ENCODE measurements around the gene CELSR1.

Gene CELSR1

GRCh38 chr22:46464296-46464695, 73.1 kb downstream of the CELSR1 start:
- Histone ChIP-seq H3K4me1 (ENCODE audit: insufficient read depth, low read length) (no peaks in the 10 kb centered on the region), H2AFZ (ENCODE audit: low read depth, low read length) (no peak overlapping the region), H3K9me3 (ENCODE audit: low read length) (peaks cover 7% of the 10 kb centered on the region), H3K27me3 (ENCODE audit: insufficient read depth, low read length) (no peaks in the 10 kb centered on the region), H3K36me3 (ENCODE audit: insufficient read depth, low read length) (peaks cover 17% of the 10 kb centered on the region), H3K4me3 (ENCODE audit: low read length) (no peak overlapping the region)

- no peaks in the 10 kb centered on the region for H3K4me1 ChIP-seq (ENCODE audit: insufficient read depth, low read length)
- H3K4me3 ChIP-seq (ENCODE audit: low read length) = no peak overlapping the region
- no peak overlapping the region for H2AFZ ChIP-seq (ENCODE audit: low read depth, low read length)
- H3K36me3 ChIP-seq (ENCODE audit: insufficient read depth, low read length) = peaks cover 17% of the 10 kb centered on the region
- H3K9me3 ChIP-seq (ENCODE audit: low read length) = peaks cover 7% of the 10 kb centered on the region
- no peaks in the 10 kb centered on the region for H3K27me3 ChIP-seq (ENCODE audit: insufficient read depth, low read length)
These were observed 73.8 kb downstream of the CELSR1 start for GRCh38 chr22:46463435-46464227.

GRCh38 chr22:46462726-46463371, 74.6 kb downstream of the CELSR1 start:
- H3K36me3 ChIP-seq (ENCODE audit: insufficient read depth, low read length) = peaks cover 17% of the 10 kb centered on the region
- H2AFZ ChIP-seq (ENCODE audit: low read depth, low read length) = no peak overlapping the region
- no peaks in the 10 kb centered on the region for H3K4me1 ChIP-seq (ENCODE audit: insufficient read depth, low read length)
- H3K9me3 ChIP-seq (ENCODE audit: low read length) = peaks cover 7% of the 10 kb centered on the region
- no peak overlapping the region for H3K4me3 ChIP-seq (ENCODE audit: low read length)
- H3K27me3 ChIP-seq (ENCODE audit: insufficient read depth, low read length) = no peaks in the 10 kb centered on the region

GRCh38 chr22:46461566-46462180, 75.7 kb downstream of the CELSR1 start:
- Histone ChIP-seq H3K27me3 (ENCODE audit: insufficient read depth, low read length) (no peaks in the 10 kb centered on the region), H3K4me1 (ENCODE audit: insufficient read depth, low read length) (no peaks in the 10 kb centered on the region), H3K36me3 (ENCODE audit: insufficient read depth, low read length) (peaks cover 17% of the 10 kb centered on the region), H2AFZ (ENCODE audit: low read depth, low read length) (no peak overlapping the region), H3K9me3 (ENCODE audit: low read length) (peaks cover 7% of the 10 kb centered on the region), H3K4me3 (ENCODE audit: low read length) (no peak overlapping the region)

- no peak overlapping the region for H2AFZ ChIP-seq (ENCODE audit: low read depth, low read length)
- peaks cover 17% of the 10 kb centered on the region for H3K36me3 ChIP-seq (ENCODE audit: insufficient read depth, low read length)
- H3K27me3 ChIP-seq (ENCODE audit: insufficient read depth, low read length) = no peaks in the 10 kb centered on the region
- H3K4me3 ChIP-seq (ENCODE audit: low read length) = no peak overlapping the region
- H3K9me3 ChIP-seq (ENCODE audit: low read length) = peaks cover 7% of the 10 kb centered on the region
- H3K4me1 ChIP-seq (ENCODE audit: insufficient read depth, low read length) = no peaks in the 10 kb centered on the region
These were observed 76.6 kb downstream of the CELSR1 start for GRCh38 chr22:46460857-46461256.

GRCh38 chr22:46459347-46460065, 77.9 kb downstream of the CELSR1 start:
- peaks cover 7% of the 10 kb centered on the region for H3K9me3 ChIP-seq (ENCODE audit: low read length)
- no peak overlapping the region for H3K4me3 ChIP-seq (ENCODE audit: low read length)
- no peak overlapping the region for H2AFZ ChIP-seq (ENCODE audit: low read depth, low read length)
- no peaks in the 10 kb centered on the region for H3K27me3 ChIP-seq (ENCODE audit: insufficient read depth, low read length)
- peaks cover 15% of the 10 kb centered on the region for H3K36me3 ChIP-seq (ENCODE audit: insufficient read depth, low read length)
- H3K4me1 ChIP-seq (ENCODE audit: insufficient read depth, low read length) = no peaks in the 10 kb centered on the region

- peaks cover 10% of the 10 kb centered on the region for H3K4me1 ChIP-seq (ENCODE audit: insufficient read depth, low read length)
- H2AFZ ChIP-seq (ENCODE audit: low read depth, low read length) = no peak overlapping the region
- H3K27me3 ChIP-seq (ENCODE audit: insufficient read depth, low read length) = no peaks in the 10 kb centered on the region
- H3K4me3 ChIP-seq (ENCODE audit: low read length) = no peak overlapping the region
- H3K9me3 ChIP-seq (ENCODE audit: low read length) = peaks cover 3% of the 10 kb centered on the region
- H3K36me3 ChIP-seq (ENCODE audit: insufficient read depth, low read length) = peaks cover 8% of the 10 kb centered on the region
These were observed 78.9 kb downstream of the CELSR1 start for GRCh38 chr22:46458525-46458924.

GRCh38 chr22:46457502-46458488, 79.6 kb downstream of the CELSR1 start:
- Histone ChIP-seq H3K36me3 (ENCODE audit: insufficient read depth, low read length) (peaks cover 6% of the 10 kb centered on the region), H2AFZ (ENCODE audit: low read depth, low read length) (no peak overlapping the region), H3K4me3 (ENCODE audit: low read length) (no peak overlapping the region), H3K9me3 (ENCODE audit: low read length) (peaks cover 2% of the 10 kb centered on the region), H3K27me3 (ENCODE audit: insufficient read depth, low read length) (no peaks in the 10 kb centered on the region), H3K4me1 (ENCODE audit: insufficient read depth, low read length) (peaks cover 17% of the 10 kb centered on the region)

GRCh38 chr22:46456818-46457163, 80.6 kb downstream of the CELSR1 start:
- Histone ChIP-seq H3K4me3 (ENCODE audit: low read length) (no peak overlapping the region), H3K36me3 (ENCODE audit: insufficient read depth, low read length) (peaks cover under 1% of the 10 kb centered on the region), H2AFZ (ENCODE audit: low read depth, low read length) (no peak overlapping the region), H3K9me3 (ENCODE audit: low read length) (peaks cover 2% of the 10 kb centered on the region), H3K27me3 (ENCODE audit: insufficient read depth, low read length) (no peaks in the 10 kb centered on the region), H3K4me1 (ENCODE audit: insufficient read depth, low read length) (peaks cover 17% of the 10 kb centered on the region)

- peaks cover 17% of the 10 kb centered on the region for H3K4me1 ChIP-seq (ENCODE audit: insufficient read depth, low read length)
- H2AFZ ChIP-seq (ENCODE audit: low read depth, low read length) = no peak overlapping the region
- no peaks in the 10 kb centered on the region for H3K27me3 ChIP-seq (ENCODE audit: insufficient read depth, low read length)
- no peaks in the 10 kb centered on the region for H3K9me3 ChIP-seq (ENCODE audit: low read length)
- H3K36me3 ChIP-seq (ENCODE audit: insufficient read depth, low read length) = no peaks in the 10 kb centered on the region
- H3K4me3 ChIP-seq (ENCODE audit: low read length) = no peak overlapping the region
These were observed 82.0 kb downstream of the CELSR1 start for GRCh38 chr22:46455446-46455845.

- H3K4me1 ChIP-seq (ENCODE audit: insufficient read depth, low read length) = peaks cover 17% of the 10 kb centered on the region
- no peaks in the 10 kb centered on the region for H3K27me3 ChIP-seq (ENCODE audit: insufficient read depth, low read length)
- no peaks in the 10 kb centered on the region for H3K9me3 ChIP-seq (ENCODE audit: low read length)
- no peak overlapping the region for H2AFZ ChIP-seq (ENCODE audit: low read depth, low read length)
- H3K4me3 ChIP-seq (ENCODE audit: low read length) = no peak overlapping the region
- no peaks in the 10 kb centered on the region for H3K36me3 ChIP-seq (ENCODE audit: insufficient read depth, low read length)
These were observed 82.7 kb downstream of the CELSR1 start for GRCh38 chr22:46454504-46455269.

All from neuron (in vitro differentiated cells).